Posterior vena cava (tissue), 2 donors: Measurements from ENCODE around the gene FAM200C. TPM values are rescaled to one million over a fixed set of nuclear protein-coding genes. Genes with fewer than 3 reads are reported as not detected.

Experiments
- DNase-seq: peaks from one replicate; pipeline ENCODE4 v3.0.0-alpha.2; 2020; ENCODE audit warnings: low spot score
- intact Hi-C, 2 donors: fragments of 100-400 bp; cut with DNase I; formaldehyde crosslinking; loops; one replicate each; pipeline versions ENCODE4 v1.14.1 to v1.14.2; 2022 to 2023
- total RNA-seq, 2 donors: library from RNA; stranded (reverse); fragmentation: NEBNext Ultra II Directional; extraction: Animal tissue kit (Norgen Biotek cat#: 25700); gene quantifications; one replicate each; pipeline ENCODE4 v1.2.1, GENCODE V29; 2021
- donor health status: DM: yes; HTN: yes; CAD: no.
- donor health status: DM: yes; HTN: yes; CAD: no.

Gene FAM200C
- total RNA-seq, 2 donors from 2014 or later: 4.1 to 4.8 TPM

DNA sequence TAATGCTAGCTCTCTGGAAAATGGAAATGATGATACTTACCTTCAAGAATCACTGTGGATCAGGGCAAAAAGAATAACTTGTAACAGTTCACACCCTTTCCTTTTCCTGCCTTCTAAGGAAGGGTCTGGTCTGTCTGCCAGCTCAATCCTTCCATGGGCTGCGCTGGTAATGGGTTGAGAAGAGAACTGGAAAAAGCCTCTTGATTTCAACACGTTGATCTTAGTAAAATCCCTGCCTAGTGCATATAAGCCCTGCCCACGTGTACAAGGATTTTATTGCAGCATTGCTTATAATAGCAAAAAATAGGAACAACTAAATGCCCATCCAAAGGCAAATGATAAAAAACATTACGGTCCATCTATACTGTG is 49.9 kb downstream of the FAM200C start:
- DNase-seq: no peak
- intact Hi-C loops: loop anchor here (5.0 kb wide), 2 partner anchors 42 to 328 kb away; no protein-coding TSS in a partner anchor

DNA sequence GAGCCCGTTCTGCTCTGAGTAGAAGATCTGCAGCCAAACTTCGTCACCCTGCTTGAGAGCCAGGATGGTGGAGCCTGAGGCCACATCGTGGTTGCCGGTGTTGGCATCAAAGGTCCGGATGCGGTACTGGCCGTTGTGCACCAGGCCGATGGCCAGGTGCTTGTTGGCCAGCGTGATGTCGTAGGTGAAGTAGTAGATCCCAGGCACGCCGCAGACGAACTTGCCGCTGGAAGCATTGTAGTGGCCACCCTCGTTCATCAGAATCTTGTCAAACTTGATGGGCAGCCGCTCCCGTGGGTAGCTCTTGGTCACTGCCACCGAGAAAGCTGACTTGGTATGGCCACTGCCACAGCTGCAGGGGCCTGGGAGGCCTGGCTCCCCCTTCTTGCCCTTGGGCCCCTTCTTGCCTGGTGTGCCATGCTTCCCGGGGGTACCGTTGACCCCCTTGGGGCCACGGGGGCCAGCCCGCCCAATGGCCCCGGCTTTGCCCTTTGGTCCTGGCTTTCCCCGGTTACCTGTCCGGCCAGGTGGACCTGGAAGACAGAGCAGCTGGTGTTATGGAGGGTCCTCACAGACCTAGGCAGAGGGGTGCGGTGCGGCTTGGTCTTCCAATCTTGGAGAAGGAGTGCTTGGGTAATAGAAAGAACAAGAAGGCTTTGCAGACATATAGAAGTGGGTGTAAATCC is 50.5 kb downstream of the FAM200C start:
- intact Hi-C loops: loop anchor here (5.0 kb wide), 2 partner anchors 43 to 327 kb away; no protein-coding TSS in a partner anchor
- DNase-seq: no peak

DNA sequence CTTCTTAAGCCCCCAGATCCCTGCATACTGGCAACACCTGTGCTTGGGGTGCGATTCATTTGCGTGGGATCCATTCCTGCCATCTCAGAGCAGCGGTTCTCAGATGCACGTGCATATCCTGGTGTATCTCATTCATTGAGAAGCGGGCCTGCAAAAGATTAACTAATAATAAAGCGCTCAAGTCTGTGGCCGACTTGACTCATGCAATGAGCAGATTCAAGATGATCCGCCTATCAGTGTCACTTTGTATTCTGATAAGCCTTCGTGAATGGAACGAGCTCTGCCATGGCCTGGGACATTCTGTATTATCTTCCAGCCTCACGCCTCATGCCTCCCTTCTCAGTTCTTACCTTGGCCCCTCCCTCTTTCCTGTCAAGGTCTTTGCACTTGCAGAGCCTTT is 51.8 kb downstream of the FAM200C start:
- no peak for DNase-seq
- intact Hi-C loops: loop anchor here (5.0 kb wide), 2 partner anchors 44 to 326 kb away; no protein-coding TSS in a partner anchor

DNA sequence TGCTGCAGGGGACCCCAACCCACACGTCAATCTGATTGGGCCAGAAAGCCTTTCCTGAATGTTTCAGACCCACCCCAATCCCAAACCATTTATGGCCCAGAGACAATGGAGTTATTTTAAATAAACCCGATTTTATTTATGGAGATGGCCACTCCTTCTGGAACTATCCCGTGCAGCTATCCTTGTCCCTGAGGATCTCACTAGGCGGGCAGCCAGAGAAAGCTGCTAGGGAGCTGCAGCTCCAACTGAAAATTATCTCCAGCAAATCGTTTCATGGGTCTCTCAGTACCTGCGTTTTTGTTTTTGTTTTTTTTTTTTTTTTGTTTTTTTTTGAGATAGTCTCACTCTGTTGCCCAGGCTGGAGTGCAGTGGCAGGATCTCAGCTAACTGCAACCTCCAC is 52.4 kb downstream of the FAM200C start:
- DNase-seq: no peak
- intact Hi-C loops: loop anchor here (5.0 kb wide), 2 partner anchors 45 to 325 kb away; no protein-coding TSS in a partner anchor

Other genes starting within 250 kb of the FAM200C start
- not detected for gene FABP6, start 170.5 kb downstream of the FAM200C start, total RNA-seq
- 1 to 10 TPM; 1.0 to 1.2 TPM for gene CCNJL, start 87.5 kb downstream of the FAM200C start, total RNA-seq
- gene C1QTNF2, start 29.4 kb downstream of the FAM200C start, total RNA-seq: 1 to 10 TPM; 7.1 to 9.7 TPM
- 10 to 100 TPM; 35.8 to 47.5 TPM for gene SLU7, start 19.0 kb upstream of the FAM200C start, total RNA-seq
- 1 to 10 TPM; 2.3 to 2.6 TPM for gene PTTG1, start 21.8 kb upstream of the FAM200C start, total RNA-seq